Lung microvascular endothelial cell (primary cell): ENCODE results near the gene SLC23A2. TPM values are rescaled to one million over a fixed set of nuclear protein-coding genes. Genes with fewer than 3 reads are reported as not detected.

ENCODE experiments used
- DNase-seq, 2 donors: peaks; one replicate each; pipeline versions ENCODE4 v3.0.0 to v3.0.0-alpha.2; 2010; ENCODE audit warnings: low read depth in 2 of 2
- total RNA-seq: library from RNA; depleted of rRNA; stranded (reverse); fragments of >200 nt; gene quantifications from 2 replicates; pipeline ENCODE4 v1.2.1, GENCODE V29; 2014

The SLC23A2 gene
- total RNA-seq, 1 donor from 2014 or later: 14.7 TPM

GRCh38 chr20:4846821-4847220, 154.5 kb downstream of the SLC23A2 start:
- no peak for DNase-seq

- DNase-seq: no peak
Measured at GRCh38 chr20:4844751-4845465, 156.4 kb downstream of the SLC23A2 start.

GRCh38 chr20:4844325-4844724, 157.0 kb downstream of the SLC23A2 start:
- DNase-seq: no peak

GRCh38 chr20:4840801-4841200, 160.5 kb downstream of the SLC23A2 start:
- no peak for DNase-seq

- DNase-seq: no peak
Measured at GRCh38 chr20:4838526-4838925, 162.8 kb downstream of the SLC23A2 start.

GRCh38 chr20:4837760-4838159, 163.6 kb downstream of the SLC23A2 start:
- no peak for DNase-seq

GRCh38 chr20:4836935-4837334, 164.4 kb downstream of the SLC23A2 start:
- DNase-seq: no peak

GRCh38 chr20:4836473-4836872, 164.8 kb downstream of the SLC23A2 start:
- DNase-seq: no peak

- no peak for DNase-seq
Measured at GRCh38 chr20:4835244-4836177, 165.8 kb downstream of the SLC23A2 start.

- DNase-seq: no peak
Measured at GRCh38 chr20:4833074-4833728, 168.1 kb downstream of the SLC23A2 start.

GRCh38 chr20:4832469-4832868, 168.8 kb downstream of the SLC23A2 start:
- DNase-seq: no peak

GRCh38 chr20:4830696-4831095, 170.6 kb downstream of the SLC23A2 start:
- DNase-seq: peak; percentile 40 to 73

GRCh38 chr20:4830259-4830658, 171.1 kb downstream of the SLC23A2 start:
- no peak for DNase-seq

GRCh38 chr20:4829514-4830215, 171.6 kb downstream of the SLC23A2 start:
- DNase-seq: no peak

- no peak for DNase-seq
Measured at GRCh38 chr20:4828830-4829513, 172.3 kb downstream of the SLC23A2 start.

- no peak for DNase-seq
Measured at GRCh38 chr20:4821590-4821989, 179.7 kb downstream of the SLC23A2 start.

- peak in 1 of 2 donors; percentile 29 for DNase-seq
Measured at GRCh38 chr20:4820806-4821518, 180.3 kb downstream of the SLC23A2 start.

- DNase-seq: no peak
Measured at GRCh38 chr20:4819901-4820300, 181.4 kb downstream of the SLC23A2 start.

- no peak for DNase-seq
Measured at GRCh38 chr20:4817230-4817671, 184.1 kb downstream of the SLC23A2 start.

- no peak for DNase-seq
Measured at GRCh38 chr20:4815628-4816027, 185.7 kb downstream of the SLC23A2 start.
